Measurements from ENCODE around the gene IRF2. TPM values are rescaled to one million over a fixed set of nuclear protein-coding genes. Genes with fewer than 3 reads are reported as not detected.

The IRF2 gene
- total and polyA plus RNA-seq, 7 donors: 6.7 to 28.9 (median 16.8) TPM

DNA sequence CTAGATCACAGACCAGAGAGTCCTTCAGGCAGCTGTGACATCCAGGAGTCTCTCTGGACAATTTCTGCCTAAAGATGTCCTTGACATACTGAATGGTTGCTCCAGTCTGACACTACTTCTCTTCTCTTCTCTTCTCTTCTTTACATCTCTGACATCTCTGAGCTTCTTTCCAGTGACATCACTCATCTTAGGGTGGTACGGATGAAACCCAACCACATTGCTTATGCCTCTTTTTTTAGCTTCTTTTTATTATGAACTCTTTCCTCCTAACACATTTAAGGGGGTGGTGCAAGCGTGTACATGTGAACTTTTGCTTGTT lies 39.4 kb upstream of the IRF2 start:
- Histone ChIP-seq H3K9me3 (no peaks in the 10 kb centered on the region), H3K4me1 (no peaks in the 10 kb centered on the region), H3K27ac (no peak overlapping the region), H3K36me3 (ENCODE audit: insufficient read depth in 1 of 2, low read depth in 1 of 2) (no peaks in the 10 kb centered on the region), H3K4me3 (no peak overlapping the region), H3K27me3 (ENCODE audit: insufficient read depth in 3 of 3, low read length in 2 of 3) (no peaks in the 10 kb centered on the region)
- intact Hi-C loops (cut with DNase I): no loop called here
- WGBS, 3 donors: 75 to 79% (median 75%) methylated on average over 2 of the region's 2 CpGs
- TF ChIP-seq, protein P1, sequence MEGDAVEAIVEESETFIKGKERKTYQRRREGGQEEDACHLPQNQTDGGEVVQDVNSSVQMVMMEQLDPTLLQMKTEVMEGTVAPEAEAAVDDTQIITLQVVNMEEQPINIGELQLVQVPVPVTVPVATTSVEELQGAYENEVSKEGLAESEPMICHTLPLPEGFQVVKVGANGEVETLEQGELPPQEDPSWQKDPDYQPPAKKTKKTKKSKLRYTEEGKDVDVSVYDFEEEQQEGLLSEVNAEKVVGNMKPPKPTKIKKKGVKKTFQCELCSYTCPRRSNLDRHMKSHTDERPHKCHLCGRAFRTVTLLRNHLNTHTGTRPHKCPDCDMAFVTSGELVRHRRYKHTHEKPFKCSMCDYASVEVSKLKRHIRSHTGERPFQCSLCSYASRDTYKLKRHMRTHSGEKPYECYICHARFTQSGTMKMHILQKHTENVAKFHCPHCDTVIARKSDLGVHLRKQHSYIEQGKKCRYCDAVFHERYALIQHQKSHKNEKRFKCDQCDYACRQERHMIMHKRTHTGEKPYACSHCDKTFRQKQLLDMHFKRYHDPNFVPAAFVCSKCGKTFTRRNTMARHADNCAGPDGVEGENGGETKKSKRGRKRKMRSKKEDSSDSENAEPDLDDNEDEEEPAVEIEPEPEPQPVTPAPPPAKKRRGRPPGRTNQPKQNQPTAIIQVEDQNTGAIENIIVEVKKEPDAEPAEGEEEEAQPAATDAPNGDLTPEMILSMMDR (IDR thresholded peaks at IDR 0.05): no peak
- ATAC-seq (no peak), DNase-seq (no peak)

DNA sequence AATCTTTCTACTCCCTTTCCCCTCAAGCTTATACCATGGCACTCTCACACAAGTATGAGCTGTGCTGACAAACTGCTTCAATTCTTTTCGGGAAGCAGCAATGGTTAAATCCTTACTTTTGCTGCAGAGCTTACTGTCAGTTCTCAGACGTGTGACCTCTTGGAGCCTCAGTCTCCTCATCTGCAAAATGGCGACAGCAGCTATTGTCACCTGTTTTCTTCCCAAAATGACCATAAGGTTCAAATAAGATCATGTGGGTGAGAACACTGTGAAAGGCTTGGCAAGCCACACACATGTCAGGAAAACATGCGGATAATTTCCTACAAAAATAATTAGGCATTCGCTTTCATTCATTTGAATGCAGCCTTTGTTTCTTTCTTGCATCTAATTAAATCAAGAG lies 36.8 kb upstream of the IRF2 start:
- DNase-seq: no peak
- TF ChIP-seq, protein P1 (IDR thresholded peaks at IDR 0.05): no peak
- Histone ChIP-seq H3K27ac (no peak overlapping the region), H3K36me3 (ENCODE audit: insufficient read depth in 1 of 2, low read depth in 1 of 2) (no peaks in the 10 kb centered on the region), H3K9me3 (no peaks in the 10 kb centered on the region), H3K27me3 (ENCODE audit: insufficient read depth in 3 of 3, low read length in 2 of 3) (no peaks in the 10 kb centered on the region), H3K4me3 (no peak overlapping the region), H3K4me1 (peaks cover 8% of the 10 kb centered on the region)
- intact Hi-C loops (cut with DNase I): no loop called here
- ATAC-seq: no peak
- 91 to 94% (median 92%) methylated on average over 5 of the region's 5 CpGs for WGBS, 3 donors

- ATAC-seq: no peak
- intact Hi-C loops (cut with DNase I): no loop called here
- Histone ChIP-seq H3K27ac (no peak overlapping the region), H3K4me3 (no peak overlapping the region), H3K27me3 (ENCODE audit: insufficient read depth in 3 of 3, low read length in 2 of 3) (no peaks in the 10 kb centered on the region), H3K36me3 (ENCODE audit: insufficient read depth in 1 of 2, low read depth in 1 of 2) (no peaks in the 10 kb centered on the region), H3K4me1 (peaks cover 12% of the 10 kb centered on the region), H3K9me3 (no peaks in the 10 kb centered on the region)
- DNase-seq: no peak
- whole genome bisulfite sequencing, 3 donors: 93 to 96% (median 95%) methylated on average over 3 of the region's 3 CpGs
- TF ChIP-seq, protein P1 (IDR thresholded peaks at IDR 0.05): no peak
These were observed 36.1 kb upstream of the IRF2 start for GRCh38 chr4:184510401-184510800.

- Histone ChIP-seq H3K27me3 (ENCODE audit: insufficient read depth in 3 of 3, low read length in 2 of 3) (no peaks in the 10 kb centered on the region), H3K27ac (peak overlapping the region; percentile 27), H3K4me3 (no peak overlapping the region), H3K4me1 (peaks cover 12% of the 10 kb centered on the region), H3K36me3 (ENCODE audit: insufficient read depth in 1 of 2, low read depth in 1 of 2) (no peaks in the 10 kb centered on the region), H3K9me3 (no peaks in the 10 kb centered on the region)
- WGBS, 3 donors: 50 to 64% (median 59%) methylated on average over 7 of the region's 7 CpGs
- ATAC-seq: peak; percentile 64 to 80 (median 71)
- intact Hi-C loops (cut with DNase I): no loop called here
- DNase-seq: peak in 1 of 2 donors; percentile 53
- TF ChIP-seq, protein P1 (IDR thresholded peaks at IDR 0.05): peak; percentile 28
These were observed 32.3 kb upstream of the IRF2 start for GRCh38 chr4:184506527-184507121.

DNA sequence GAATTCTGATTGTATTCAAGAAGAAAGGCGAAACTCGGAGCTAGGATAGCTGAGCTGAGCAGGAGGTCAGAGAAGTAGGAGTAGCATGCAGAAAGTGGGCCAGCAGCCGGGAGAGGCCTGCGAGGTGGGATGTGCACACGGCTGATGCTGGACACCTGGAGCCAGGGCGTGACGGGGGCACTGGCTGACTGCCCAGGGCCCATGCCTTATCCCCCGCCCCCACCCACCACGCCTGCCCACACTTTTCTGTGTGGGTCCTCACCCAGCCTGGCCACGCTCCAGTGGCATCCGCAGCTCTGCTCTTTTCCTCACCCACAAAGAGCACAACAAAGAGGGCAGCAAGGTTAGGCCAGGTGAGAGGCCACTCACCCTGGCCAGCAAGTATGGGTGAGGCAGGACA lies 30.0 kb upstream of the IRF2 start:
- Histone ChIP-seq H3K27me3 (ENCODE audit: insufficient read depth in 3 of 3, low read length in 2 of 3) (no peaks in the 10 kb centered on the region), H3K27ac (no peak overlapping the region), H3K36me3 (ENCODE audit: insufficient read depth in 1 of 2, low read depth in 1 of 2) (no peaks in the 10 kb centered on the region), H3K4me3 (no peak overlapping the region), H3K4me1 (peaks cover 12% of the 10 kb centered on the region), H3K9me3 (no peaks in the 10 kb centered on the region)
- 71 to 84% (median 73%) methylated on average over 11 of the region's 11 CpGs for WGBS, 3 donors
- TF ChIP-seq, protein P1 (IDR thresholded peaks at IDR 0.05): no peak
- intact Hi-C loops (cut with DNase I): no loop called here
- no peak for DNase-seq
- ATAC-seq: no peak

All from psoas muscle (tissue), 8 donors.